ENCODE results near the gene ZNF709.
A peak's percentile ranks its signal among the peaks of the same experiment; 100 is the strongest.
"Not testable (repeated sequence)": the region's sequence is repeated elsewhere in the genome, so short reads cannot be mapped to it uniquely, and the experiment has no call there.

The ZNF709 gene

GRCh38 chr19:12481781-12482508, 2.7 kb downstream of the ZNF709 start:
- Histone ChIP-seq H3K36me3 (ENCODE audit: insufficient read depth, low read length) (no peaks in the 10 kb centered on the region), H3K9me3 (ENCODE audit: control insufficient read depth, insufficient read depth, low read length) (no peaks in the 10 kb centered on the region), H3K9ac (ENCODE audit: low read depth, low read length) (no peak overlapping the region), H3K4me1 (ENCODE audit: insufficient read depth, low read length) (peaks cover 5% of the 10 kb centered on the region; the same call in 1 of the 2 replicates)

GRCh38 chr19:12478234-12478941, 6.2 kb downstream of the ZNF709 start:
- Histone ChIP-seq H3K36me3 (ENCODE audit: insufficient read depth, low read length) (no peaks in the 10 kb centered on the region), H3K9ac (ENCODE audit: low read depth, low read length) (no peak overlapping the region), H3K4me1 (ENCODE audit: insufficient read depth, low read length) (no peaks in the 10 kb centered on the region), H3K9me3 (ENCODE audit: control insufficient read depth, insufficient read depth, low read length) (0 out of 2 replicates have a peak, but pooled peaks cover 3% of the 10 kb centered on the region)

DNA sequence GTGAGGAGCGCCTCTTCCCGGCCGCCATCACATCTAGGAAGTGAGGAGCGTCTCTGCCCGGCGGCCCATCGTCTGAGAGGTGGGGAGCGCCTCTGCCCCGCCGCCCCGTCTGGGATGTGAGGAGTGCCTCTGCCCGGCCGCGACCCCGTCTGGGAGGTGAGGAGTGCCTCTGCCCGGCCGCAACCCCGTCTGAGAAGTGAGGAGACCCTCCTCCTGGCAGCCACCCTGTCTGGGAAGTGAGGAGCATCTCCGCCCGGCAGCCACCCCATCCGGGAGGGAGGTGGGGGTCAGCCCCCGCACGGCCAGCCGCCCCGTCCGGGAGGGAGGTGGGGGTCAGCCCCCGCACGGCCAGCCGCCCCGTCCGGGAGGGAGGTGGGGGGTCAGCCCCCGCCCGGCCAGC, 17.0 kb downstream of the ZNF709 start:
- H3K36me3 ChIP-seq (ENCODE audit: insufficient read depth, low read length); H3K9me3 ChIP-seq (ENCODE audit: control insufficient read depth, insufficient read depth, low read length); H3K9ac ChIP-seq (ENCODE audit: low read depth, low read length); H3K4me1 ChIP-seq (ENCODE audit: insufficient read depth, low read length): not testable (repeated sequence)

- no peaks in the 10 kb centered on the region for H3K36me3 ChIP-seq (ENCODE audit: insufficient read depth, low read length)
These were observed 19.4 kb downstream of the ZNF709 start for GRCh38 chr19:12465211-12465610.

DNA sequence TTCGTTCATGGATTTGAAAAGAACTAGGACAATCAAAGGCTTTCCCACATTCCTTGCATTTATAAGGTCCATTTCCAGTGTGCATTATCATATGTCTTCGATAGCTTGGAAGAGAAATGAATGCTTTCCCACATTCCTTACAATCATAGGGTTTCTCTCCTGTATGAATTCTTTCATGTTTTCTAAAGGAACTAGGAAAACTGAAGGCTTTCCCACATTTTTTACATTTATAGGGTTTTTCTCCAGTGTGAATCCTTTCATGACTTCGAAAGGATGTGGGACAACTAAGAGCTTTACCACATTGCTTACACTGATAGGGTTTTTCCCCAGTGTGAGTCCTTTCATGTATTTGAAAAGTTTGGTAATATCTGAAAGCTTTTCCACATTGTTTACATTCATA, 19.8 kb downstream of the ZNF709 start:
- no peaks in the 10 kb centered on the region for H3K36me3 ChIP-seq (ENCODE audit: insufficient read depth, low read length)
- peaks cover 4% of the 10 kb centered on the region; the same call in 1 of the 2 replicates for H3K9me3 ChIP-seq (ENCODE audit: control insufficient read depth, insufficient read depth, low read length)
- no peak overlapping the region for H3K9ac ChIP-seq (ENCODE audit: low read depth, low read length)
- no peaks in the 10 kb centered on the region for H3K4me1 ChIP-seq (ENCODE audit: insufficient read depth, low read length)

More at GRCh38 chr19:12465211-12465610, 19.4 kb downstream of the ZNF709 start:
- Histone ChIP-seq H3K9me3 (ENCODE audit: control insufficient read depth, insufficient read depth, low read length) (peaks cover 4% of the 10 kb centered on the region; the same call in 1 of the 2 replicates), H3K9ac (ENCODE audit: low read depth, low read length) (no peak overlapping the region), H3K4me1 (ENCODE audit: insufficient read depth, low read length) (no peaks in the 10 kb centered on the region)

GRCh38 chr19:12464139-12464538, 20.5 kb downstream of the ZNF709 start:
- not testable (repeated sequence) for H3K4me1 ChIP-seq (ENCODE audit: insufficient read depth, low read length); H3K9me3 ChIP-seq (ENCODE audit: control insufficient read depth, insufficient read depth, low read length); H3K36me3 ChIP-seq (ENCODE audit: insufficient read depth, low read length); H3K9ac ChIP-seq (ENCODE audit: low read depth, low read length)

GRCh38 chr19:12453495-12453894, 31.1 kb downstream of the ZNF709 start:
- no peaks in the 10 kb centered on the region for H3K9me3 ChIP-seq (ENCODE audit: control insufficient read depth, insufficient read depth, low read length)
- no peak overlapping the region for H3K9ac ChIP-seq (ENCODE audit: low read depth, low read length)
- no peaks in the 10 kb centered on the region for H3K4me1 ChIP-seq (ENCODE audit: insufficient read depth, low read length)
- H3K36me3 ChIP-seq (ENCODE audit: insufficient read depth, low read length) = no peaks in the 10 kb centered on the region

DNA sequence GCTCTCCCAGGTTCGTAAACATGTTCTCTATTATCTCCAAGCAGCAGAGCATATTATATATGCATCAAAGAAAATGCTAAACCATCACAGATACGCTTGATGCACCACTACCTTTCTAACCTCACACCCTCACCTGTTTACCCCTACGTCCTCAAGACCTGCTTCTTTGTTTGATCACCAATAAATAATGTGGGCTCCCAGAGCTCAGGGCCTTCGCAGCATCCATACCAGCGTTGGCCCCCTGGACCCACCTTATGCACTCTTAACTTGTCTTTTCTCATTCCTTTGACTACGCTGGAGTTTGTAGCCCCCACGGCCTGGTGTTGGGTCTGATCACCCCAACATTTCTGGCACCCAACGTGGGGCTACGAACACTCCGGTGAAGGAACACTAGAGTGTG, 33.8 kb downstream of the ZNF709 start:
- H3K9ac ChIP-seq (ENCODE audit: low read depth, low read length) = no peak overlapping the region
- H3K36me3 ChIP-seq (ENCODE audit: insufficient read depth, low read length) = no peaks in the 10 kb centered on the region
- peaks cover 2% of the 10 kb centered on the region; the same call in 1 of the 2 replicates for H3K9me3 ChIP-seq (ENCODE audit: control insufficient read depth, insufficient read depth, low read length)
- no peaks in the 10 kb centered on the region for H3K4me1 ChIP-seq (ENCODE audit: insufficient read depth, low read length)

- Histone ChIP-seq H3K9ac (ENCODE audit: low read depth, low read length) (no peak overlapping the region), H3K4me1 (ENCODE audit: insufficient read depth, low read length) (no peaks in the 10 kb centered on the region), H3K36me3 (ENCODE audit: insufficient read depth, low read length) (no peaks in the 10 kb centered on the region), H3K9me3 (ENCODE audit: control insufficient read depth, insufficient read depth, low read length) (peaks cover 2% of the 10 kb centered on the region; the same call in 1 of the 2 replicates)
These were observed 35.8 kb downstream of the ZNF709 start for GRCh38 chr19:12448808-12449207.

DNA sequence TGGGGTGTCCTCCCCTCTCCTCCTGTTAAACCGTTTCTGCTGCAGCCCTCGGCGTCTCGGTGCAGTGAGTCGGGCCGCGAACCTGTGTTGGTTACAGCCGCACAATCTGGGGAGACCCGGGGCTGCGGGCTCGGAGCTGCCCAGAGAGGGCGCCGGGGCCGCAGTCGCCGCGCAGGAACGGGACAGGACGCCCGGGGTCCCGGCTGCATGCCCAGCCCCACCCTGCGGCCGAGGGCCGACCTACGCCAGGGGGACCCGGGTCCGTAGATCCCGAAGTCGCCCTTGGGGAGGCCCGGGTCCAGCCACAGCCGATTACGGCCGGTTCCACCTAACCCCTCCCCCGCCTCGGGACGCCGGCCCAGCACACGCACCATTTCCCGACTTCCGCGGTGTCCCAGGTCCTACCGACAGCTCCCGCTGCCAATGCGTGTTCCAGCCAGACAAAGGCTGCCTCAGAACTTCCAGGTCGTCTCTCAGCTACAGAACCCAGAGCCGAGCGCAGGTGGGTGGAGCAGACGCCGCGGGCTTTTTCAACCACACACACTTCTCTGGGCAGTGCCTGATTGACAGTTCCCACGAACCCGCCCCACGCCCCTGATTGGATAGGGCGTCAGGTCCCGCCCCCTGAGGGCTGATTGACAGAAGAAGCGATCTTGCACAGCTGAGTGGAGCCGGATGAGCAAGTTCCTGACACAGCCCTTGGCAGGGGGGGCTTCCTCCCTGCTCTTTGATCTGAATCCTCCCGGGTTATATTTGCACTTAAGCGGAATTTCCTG, 43.9 kb downstream of the ZNF709 start, which contains the start of gene ZNF443:
TSS of gene ZNF443 (minus strand) at position 481 of the 776 bp plus-strand sequence. CDS start at position 374, 107 bp downstream.
- H3K4me1 ChIP-seq (ENCODE audit: insufficient read depth, low read length) = no peaks in the 10 kb centered on the region
- no peaks in the 10 kb centered on the region for H3K36me3 ChIP-seq (ENCODE audit: insufficient read depth, low read length)
- H3K9me3 ChIP-seq (ENCODE audit: control insufficient read depth, insufficient read depth, low read length) = no peaks in the 10 kb centered on the region
- H3K9ac ChIP-seq (ENCODE audit: low read depth, low read length) = peak within 1 kb of the TSS; percentile 48

- H3K9me3 ChIP-seq (ENCODE audit: control insufficient read depth, insufficient read depth, low read length); H3K4me1 ChIP-seq (ENCODE audit: insufficient read depth, low read length); H3K36me3 ChIP-seq (ENCODE audit: insufficient read depth, low read length): not testable (repeated sequence)
- peak overlapping the region; percentile 48; the same call in 1 of the 2 replicates for H3K9ac ChIP-seq (ENCODE audit: low read depth, low read length)
These were observed 44.7 kb downstream of the ZNF709 start for GRCh38 chr19:12439686-12440540.

DNA sequence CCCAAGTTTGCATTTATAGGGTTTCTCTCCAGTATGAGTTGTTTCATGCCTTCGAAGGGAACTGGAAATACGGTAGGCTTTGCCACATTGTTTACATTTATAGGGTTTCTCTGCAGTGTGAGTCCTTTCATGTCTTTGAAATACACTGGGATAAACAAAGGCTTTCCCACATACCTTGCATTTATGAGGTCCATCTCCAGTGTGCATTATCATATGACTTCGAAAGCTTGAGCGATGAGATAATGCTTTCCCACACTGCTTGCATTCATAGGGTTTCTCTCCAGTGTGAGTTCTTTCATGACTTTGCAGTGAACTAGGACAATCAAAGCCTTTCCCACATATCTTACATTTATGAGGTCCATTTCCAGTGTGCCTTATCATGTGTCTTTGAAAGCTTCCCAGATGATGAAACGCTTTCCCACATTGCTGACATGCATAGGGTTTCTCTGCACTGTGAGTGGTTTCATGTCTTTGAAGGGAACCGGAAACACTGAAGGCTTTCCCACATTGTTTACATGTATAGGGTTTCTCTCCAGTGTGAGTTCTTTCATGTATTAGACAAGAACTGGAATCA, 53.8 kb downstream of the ZNF709 start:
- H3K9ac ChIP-seq (ENCODE audit: low read depth, low read length); H3K36me3 ChIP-seq (ENCODE audit: insufficient read depth, low read length); H3K9me3 ChIP-seq (ENCODE audit: control insufficient read depth, insufficient read depth, low read length); H3K4me1 ChIP-seq (ENCODE audit: insufficient read depth, low read length): not testable (repeated sequence)

DNA sequence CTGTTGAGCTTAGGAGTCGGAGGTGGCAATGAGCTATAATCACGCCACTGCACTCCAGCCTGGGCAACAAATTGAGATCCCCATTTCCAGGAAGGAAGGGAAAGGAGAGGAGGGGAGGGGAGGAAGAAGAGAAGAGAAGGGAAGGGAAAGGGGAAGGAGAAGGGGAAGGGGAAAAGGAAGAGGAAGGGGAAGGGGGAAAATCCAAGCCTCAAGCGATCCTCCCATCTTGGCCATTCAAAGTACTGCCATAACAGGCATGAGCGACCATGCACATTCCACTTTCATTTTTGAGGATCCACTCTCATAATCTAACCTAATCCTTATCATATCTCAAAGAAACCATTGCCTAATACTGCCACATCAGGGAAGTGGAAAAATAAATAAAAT, 58.7 kb downstream of the ZNF709 start:
- Histone ChIP-seq H3K36me3 (ENCODE audit: insufficient read depth, low read length) (no peaks in the 10 kb centered on the region; the same call in 1 of the 2 replicates), H3K9me3 (ENCODE audit: control insufficient read depth, insufficient read depth, low read length) (peaks cover under 1% of the 10 kb centered on the region; the same call in 1 of the 2 replicates), H3K4me1 (ENCODE audit: insufficient read depth, low read length) (no peaks in the 10 kb centered on the region), H3K9ac (ENCODE audit: low read depth, low read length) (no peak overlapping the region)

Measured in ES-I3 (cell line).